Endothelial cell of umbilical vein (primary cell): Measurements from ENCODE around the gene NUDT3. TPM values are rescaled to one million over a fixed set of nuclear protein-coding genes. Genes with fewer than 3 reads are reported as not detected.

Experiments
- BruUV-seq: library from RNA; stranded (reverse); fragments of 400-500 nt; replicated peaks from 2 replicates; lab custom pipeline; 2021; lab: Mats Ljungman, UMichigan
- CTCF ChIA-PET: fragments of 300-600, 350-600 bp; sonication (Branson Sonifier 250); formaldehyde crosslinking; loops from one replicate; lab custom pipeline; 2021; ENCODE audit warnings: antibody characterized with exemption, inconsistent platforms; lab: Charles Lee
- POLR2A ChIA-PET: fragments of 300-600, 350-600 bp; sonication (Branson Sonifier 250); formaldehyde crosslinking; loops from one replicate; lab custom pipeline; 2021; ENCODE audit warnings: antibody characterized with exemption, inconsistent platforms; lab: Charles Lee
- DNase-seq: peaks from one replicate; pipeline ENCODE4 v3.0.0-alpha.2; 2011; ENCODE audit warnings: low read depth, low spot score
- FAIRE-seq: peaks from 2 replicates; lab custom pipeline; 2011; peaks lifted over from hg19 to GRCh38; lab: Jason Lieb, UNC
- H2AFZ ChIP-seq: 2 replicates; pipeline ENCODE4 v1.6.0; 2012; ENCODE audit warnings: low read depth, low read length, control low read depth, inconsistent platforms
- H3K27ac ChIP-seq: 2 replicates; pipeline ENCODE4 v1.5.1; 2011; ENCODE audit warnings: low read depth, mild to moderate bottlenecking, control low read depth, low read length, moderate library complexity; ENCODE audit not compliant: insufficient read depth
- H3K27me3 ChIP-seq, 2 experiments: 2 replicates each; pipeline versions ENCODE4 v1.6.0 to v1.6.1; 2011; ENCODE audit warnings: low read length in 2 of 2, mixed read lengths in 1 of 2; ENCODE audit not compliant: control insufficient read depth in 2 of 2, insufficient read depth in 2 of 2
- H3K36me3 ChIP-seq, 2 experiments: 2 replicates in 1 of 2; 3 replicates in 1 of 2; pipeline ENCODE4 v1.5.1; 2011; ENCODE audit warnings: low read length in 2 of 2, mild to moderate bottlenecking in 1 of 2, moderate library complexity in 1 of 2; ENCODE audit not compliant: control insufficient read depth in 2 of 2, insufficient read depth in 2 of 2; ENCODE audit errors: extremely low read depth in 1 of 2
- H3K4me1 ChIP-seq: 3 replicates; pipeline ENCODE4 v1.5.1; 2011; ENCODE audit warnings: mild to moderate bottlenecking, low read length; ENCODE audit not compliant: control insufficient read depth, insufficient read depth; ENCODE audit errors: extremely low read depth
- H3K4me2 ChIP-seq: 2 replicates; pipeline ENCODE4 v1.6.1; 2011; ENCODE audit warnings: low read length, control low read depth, mixed read lengths; ENCODE audit not compliant: insufficient read depth
- H3K4me3 ChIP-seq, 3 experiments: fragments of 200-600 bp in 1 of 3; sonication (generic), shearing (Covaris generic) in 1 of 3; replicated peaks in 1 of 3; 2 replicates each; pipeline ENCODE4 v1.5.1; 2011 to 2016; ENCODE audit warnings: control low read depth in 3 of 3, low read length in 3 of 3, mild to moderate bottlenecking in 2 of 3, inconsistent platforms in 1 of 3, low read depth in 1 of 3, moderate library complexity in 1 of 3; ENCODE audit not compliant: insufficient read depth in 1 of 3
- H3K79me2 ChIP-seq: 2 replicates; pipeline ENCODE4 v1.6.0; 2012; ENCODE audit warnings: low read length, inconsistent platforms; ENCODE audit not compliant: control insufficient read depth, insufficient read depth
- H3K9ac ChIP-seq: replicated peaks from 2 replicates; pipeline ENCODE3; 2011; ENCODE audit warnings: low read length, control low read depth; ENCODE audit not compliant: insufficient read depth; ENCODE audit errors: extremely low read depth
- H3K9me1 ChIP-seq: replicated peaks from 3 replicates; pipeline ENCODE4 v1.6.0; 2011; ENCODE audit warnings: mild to moderate bottlenecking, low read length; ENCODE audit not compliant: control insufficient read depth, insufficient read depth; ENCODE audit errors: extremely low read depth
- H3K9me3 ChIP-seq: replicated peaks from 2 replicates; pipeline ENCODE4 v1.5.1; 2012; ENCODE audit warnings: low read length, inconsistent platforms; ENCODE audit not compliant: control insufficient read depth, insufficient read depth
- H4K20me1 ChIP-seq: replicated peaks from 2 replicates; pipeline ENCODE3; 2011; ENCODE audit warnings: mild to moderate bottlenecking, low read length; ENCODE audit not compliant: control insufficient read depth, insufficient read depth; ENCODE audit errors: extremely low read depth
- CTCF ChIP-seq, 2 donors: IDR thresholded peaks; 1 replicate in 1 of 2; 2 replicates in 1 of 2; pipeline ENCODE4 v1.5.1; 2011; ENCODE audit warnings: low read length in 2 of 2, mild to moderate bottlenecking in 2 of 2, moderate library complexity in 2 of 2, control low read depth in 1 of 2, inconsistent platforms in 1 of 2, low read depth in 1 of 2; ENCODE audit not compliant: insufficient read depth in 1 of 2; ENCODE audit errors: extremely low read depth in 1 of 2
- FOS ChIP-seq: IDR thresholded peaks from 2 replicates; pipeline ENCODE4 v1.6.1; 2011; ENCODE audit warnings: mild to moderate bottlenecking, low read length, moderate library complexity, borderline replicate concordance; ENCODE audit not compliant: insufficient read depth
- JUN ChIP-seq: IDR thresholded peaks from 2 replicates; pipeline ENCODE4 v1.6.1; 2011; ENCODE audit warnings: borderline replicate concordance, low read depth; ENCODE audit not compliant: insufficient read length, insufficient read depth
- MAX ChIP-seq: IDR thresholded peaks from 2 replicates; pipeline ENCODE4 v1.6.1; 2011; ENCODE audit not compliant: insufficient read depth, insufficient read length
- MYC ChIP-seq: IDR thresholded peaks from one replicate; pipeline ENCODE4 v1.6.1; 2011; ENCODE audit warnings: mild to moderate bottlenecking, low read depth, low read length
- POLR2A ChIP-seq: IDR thresholded peaks from 2 replicates; pipeline ENCODE4 v1.6.1; 2012; ENCODE audit warnings: low read depth, mild to moderate bottlenecking, control low read depth, low read length
- POLR2AphosphoS5 ChIP-seq: IDR thresholded peaks from 2 replicates; pipeline ENCODE4 v1.6.1; 2012; ENCODE audit warnings: low read depth, mild to moderate bottlenecking, control low read depth, low read length, moderate library complexity; ENCODE audit not compliant: insufficient read depth
- dilution Hi-C: fragments of 300-500 bp; cut with MboI; formaldehyde crosslinking; loops from one replicate; pipeline ENCODE4 v1.15.0; 2019; ENCODE audit warnings: low sequenced_read_pairs; ENCODE audit not compliant: extremely low pct_ligation_motif_present
- intact Hi-C: fragments of 100-400 bp; cut with micrococcal nuclease; formaldehyde crosslinking; loops from one replicate; pipeline ENCODE4 v1.10.0; 2022
- polyA plus RNA-seq, 4 experiments: library from polyadenylated mRNA; depleted of rRNA in 3 of 4; stranded (reverse) in 3 of 4; unstranded in 1 of 4; fragments of >200 nt; gene quantifications; 2 replicates each; pipeline versions ENCODE4 v1.2.1 to v1.2.3, GENCODE V29; 2011 to 2012; ENCODE audit warnings: missing spikeins in 1 of 4
- total RNA-seq: library from RNA; stranded (reverse); gene quantifications from 2 replicates; pipeline ENCODE4 v1.2.3, GENCODE V29; 2021

The NUDT3 gene
- total and polyA plus RNA-seq, 2 donors (not counting 3 experiments of a cell fraction or from before 2014, with no cell fraction given), result 11.9 to 30.9 TPM

- ChIA-PET CTCF (no interaction called here), POLR2A (no interaction called here)
- BruUV-seq, result no TSS peak
- intact Hi-C loops (no loop called here), dilution Hi-C loops (no loop called here)
- DNase-seq (no peak), FAIRE-seq (no peak)
- Histone ChIP-seq H3K4me2 (no peak overlapping the region), H3K4me3 (no peak overlapping the region), H3K9ac (no peak overlapping the region), H3K4me1 (no peaks in the 10 kb centered on the region), H3K9me3 (no peaks in the 10 kb centered on the region), H3K36me3 (no peaks in the 10 kb centered on the region), H2AFZ (no peak overlapping the region), H3K27me3 (no peaks in the 10 kb centered on the region), H4K20me1 (peaks cover 2% of the 10 kb centered on the region), H3K79me2 (peaks cover 62% of the 10 kb centered on the region), H3K27ac (no peak overlapping the region), H3K9me1 (no peaks in the 10 kb centered on the region)
- TF ChIP-seq MYC, result no peak
Measured at GRCh38 chr6:34349211-34349610, 43.3 kb downstream of the NUDT3 start.

DNA sequence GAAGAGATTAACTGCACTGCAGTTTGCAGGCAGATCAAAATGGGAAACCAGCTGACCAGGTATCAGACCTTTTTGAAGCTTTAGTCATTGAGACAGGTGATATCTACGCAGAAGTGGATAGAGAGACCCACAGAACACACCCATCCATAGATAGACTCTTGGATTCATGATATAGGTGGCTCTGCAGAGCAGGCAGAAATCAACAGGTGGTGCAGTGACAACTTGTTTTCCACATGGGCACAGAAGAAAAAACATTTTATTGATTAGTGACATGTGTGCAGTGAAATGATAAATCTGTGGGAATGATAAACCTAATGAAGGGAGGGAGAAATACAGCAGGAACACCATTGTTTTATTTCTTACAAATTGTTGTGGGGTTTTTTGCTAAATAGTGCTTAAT, 45.2 kb downstream of the NUDT3 start:
- CTCF ChIA-PET, result no interaction called here

More for the DNA sequence above, 45.2 kb downstream of the NUDT3 start:
- Histone ChIP-seq H3K9me3 (no peaks in the 10 kb centered on the region), H3K9me1 (no peaks in the 10 kb centered on the region), H3K27me3 (no peaks in the 10 kb centered on the region), H4K20me1 (no peaks in the 10 kb centered on the region), H3K36me3 (no peaks in the 10 kb centered on the region), H3K4me2 (no peak overlapping the region), H3K4me1 (peaks cover 14% of the 10 kb centered on the region), H3K9ac (no peak overlapping the region), H2AFZ (no peak overlapping the region), H3K4me3 (no peak overlapping the region), H3K27ac (no peak overlapping the region), H3K79me2 (peaks cover 60% of the 10 kb centered on the region)
- BruUV-seq, result no TSS peak
- FAIRE-seq (no peak), DNase-seq (no peak)
- dilution Hi-C loops, result no loop called here
- TF ChIP-seq POLR2A (no peak), MAX (no peak), FOS (no peak), CTCF (IDR thresholded peaks at IDR 0.05; ENCODE audit: extremely low read depth in 1 of 2, insufficient read depth in 1 of 2, low read depth in 1 of 2, low read length in 2 of 2) (no peak), JUN (no peak), POLR2AphosphoS5 (no peak)
- intact Hi-C loops, result no loop called here
- POLR2A ChIA-PET, result no interaction called here
